Uterus (tissue), 4 donors: ENCODE measurements around the gene SERPINI2. TPM values are rescaled to one million over a fixed set of nuclear protein-coding genes. Genes with fewer than 3 reads are reported as not detected.

Experiments used
- DNase-seq, 2 donors: peaks; one replicate each; pipeline ENCODE4 v3.0.0-alpha.2; 2019 to 2020
- H3K27ac ChIP-seq, 2 donors: fragments of 200-600 bp; sonication (generic); 1 replicate in 1 of 2; 2 replicates in 1 of 2; pipeline ENCODE4 v1.5.1; 2016 to 2018
- H3K27me3 ChIP-seq, 2 donors: fragments of 200-600 bp; sonication (generic); one replicate each; pipeline ENCODE4 v1.5.1; 2018 to 2019; ENCODE audit warnings: control low read depth in 1 of 2
- H3K36me3 ChIP-seq, 2 donors: fragments of 200-600 bp; sonication (generic); one replicate each; pipeline ENCODE4 v1.5.1; 2019; ENCODE audit warnings: control low read depth in 1 of 2
- H3K4me1 ChIP-seq, 2 donors: fragments of 200-600 bp; sonication (generic); one replicate each; pipeline ENCODE4 v1.5.1; 2018 to 2019; ENCODE audit warnings: control low read depth in 1 of 2
- H3K4me3 ChIP-seq, 2 donors: fragments of 200-600 bp; sonication (generic); 1 replicate in 1 of 2; 2 replicates in 1 of 2; pipeline ENCODE4 v1.5.1; 2018 to 2019; ENCODE audit warnings: mild to moderate bottlenecking in 1 of 2
- H3K9me3 ChIP-seq, 2 donors: fragments of 200-600 bp; sonication (generic); one replicate each; pipeline ENCODE4 v1.5.1; 2019; ENCODE audit warnings: control low read depth in 1 of 2
- CTCF ChIP-seq, 4 experiments: fragments of 200-600 bp in 2 of 4; fragments of 450-650 bp in 2 of 4; sonication (generic) in 2 of 4; IDR thresholded peaks; one replicate each; pipeline ENCODE4 v1.5.1; 2016 to 2019; ENCODE audit warnings: antibody characterized with exemption in 4 of 4, mild to moderate bottlenecking in 2 of 4, moderate library complexity in 1 of 4
- POLR2A ChIP-seq, 2 donors: fragments of 450-650 bp; IDR thresholded peaks; one replicate each; pipeline ENCODE4 v1.6.1; 2016; ENCODE audit warnings: antibody characterized with exemption in 2 of 2, mild to moderate bottlenecking in 1 of 2, moderate library complexity in 1 of 2
- intact Hi-C: fragments of 100-400 bp; cut with DNase I; formaldehyde crosslinking; loops from one replicate; pipeline ENCODE4 v1.15.1; 2023; ENCODE audit warnings: low total_unique reads
- total RNA-seq, 4 donors: library from RNA; depleted of rRNA in 3 of 4; stranded (reverse); fragments of >200 nt in 3 of 4; gene quantifications; one replicate each; pipeline versions ENCODE4 v1.1.0 to v1.2.4, GENCODE V29; 2014 to 2023
- donor health status: DM: yes; HTN: yes; CAD: no.

Gene SERPINI2
- total RNA-seq, 4 donors from 2014 or later: 1.4 TPM; not detected in 3

GRCh38 chr3:167396075-167396474 lies 77.8 kb downstream of the SERPINI2 start:
- Histone ChIP-seq H3K36me3 (no peaks in the 10 kb centered on the region), H3K27ac (no peak overlapping the region), H3K4me1 (no peaks in the 10 kb centered on the region), H3K9me3 (no peaks in the 10 kb centered on the region), H3K4me3 (no peak overlapping the region), H3K27me3 (peaks cover 0 to 3% of the 10 kb centered on the region in 2 donors)
- TF ChIP-seq CTCF (IDR thresholded peaks at IDR 0.05): no peak
- no peak for TF ChIP-seq POLR2A (IDR thresholded peaks at IDR 0.05)
- no peak for DNase-seq
- intact Hi-C loops: no loop called here

GRCh38 chr3:167394003-167394402 lies 79.8 kb downstream of the SERPINI2 start:
- no peaks in the 10 kb centered on the region for H3K36me3 ChIP-seq
- H3K27ac ChIP-seq: no peak overlapping the region
- H3K4me1 ChIP-seq: no peaks in the 10 kb centered on the region
- TF ChIP-seq CTCF (IDR thresholded peaks at IDR 0.05) (no peak), POLR2A (IDR thresholded peaks at IDR 0.05) (no peak)
- no peaks in the 10 kb centered on the region for H3K9me3 ChIP-seq
- H3K27me3 ChIP-seq: peaks cover 0 to 3% of the 10 kb centered on the region in 2 donors
- no peak overlapping the region for H3K4me3 ChIP-seq
- intact Hi-C loops: no loop called here
- no peak for DNase-seq

Other genes with a start within 250 kb of the SERPINI2 start
- 1 to 10 TPM in 3 of 4 donors, under 1 TPM in 1; 0.52 to 8.8 (median 1.9) TPM for gene ZBBX, start 93.7 kb downstream of the SERPINI2 start, total RNA-seq
- gene WDR49, start 179.9 kb upstream of the SERPINI2 start, total RNA-seq: 10 to 100 TPM in 2 of 4 donors, 1 to 10 TPM in 2; 1.7 to 23.1 (median 6.5) TPM